GM18907 (cell line): ENCODE data around the gene TK1.
"Not testable (repeated sequence)": the region's sequence is repeated elsewhere in the genome, so short reads cannot be mapped to it uniquely, and the experiment has no call there.

ENCODE experiments used
- ATAC-seq: cut with Tn5 transposase; IDR thresholded peaks from one replicate; pipeline ENCODE4 v1.9.1; 2021; ENCODE audit warnings: mild to moderate bottlenecking, moderate library complexity; ENCODE audit not compliant: unreplicated experiment

The TK1 gene

DNA sequence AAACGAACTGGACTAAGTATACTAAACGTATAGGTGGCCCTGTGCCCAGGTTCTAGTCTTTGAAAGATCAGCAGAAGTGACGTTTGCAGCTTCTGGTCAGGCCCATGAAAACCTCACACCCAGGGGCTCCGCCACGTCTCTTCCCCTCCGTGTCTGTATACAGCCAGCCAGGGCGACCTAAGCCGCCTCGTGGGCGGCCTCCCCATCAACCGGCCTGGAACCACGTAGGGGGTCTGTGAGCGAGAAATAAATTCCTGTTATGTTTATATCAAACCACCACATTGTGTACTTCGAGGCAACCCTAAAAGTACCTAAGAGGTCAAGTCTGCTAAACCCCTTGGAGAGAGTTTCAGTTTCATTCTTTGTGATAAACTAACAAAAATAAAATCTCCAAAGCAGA is 6.8 kb downstream of the TK1 start:
- no peak for ATAC-seq

DNA sequence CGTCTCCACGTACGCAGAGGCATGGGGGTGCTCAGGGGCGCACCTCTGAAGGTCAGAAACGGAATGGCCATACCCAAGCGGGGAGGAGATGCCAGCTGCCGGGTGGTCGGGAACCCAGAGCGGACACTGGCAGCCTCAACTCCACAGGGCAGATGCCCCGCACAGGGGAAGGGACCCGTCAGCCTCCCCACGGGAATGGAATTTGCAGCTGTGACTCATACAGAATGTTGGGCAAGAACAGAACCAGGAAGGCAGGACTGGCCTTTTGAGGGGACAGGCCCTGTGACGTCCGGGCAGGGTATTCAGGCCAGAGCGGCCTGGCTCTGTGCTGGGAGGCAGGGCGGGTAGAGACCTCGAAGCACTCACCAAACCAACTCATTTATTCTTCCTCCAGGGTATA is 7.5 kb downstream of the TK1 start:
- no peak for ATAC-seq

DNA sequence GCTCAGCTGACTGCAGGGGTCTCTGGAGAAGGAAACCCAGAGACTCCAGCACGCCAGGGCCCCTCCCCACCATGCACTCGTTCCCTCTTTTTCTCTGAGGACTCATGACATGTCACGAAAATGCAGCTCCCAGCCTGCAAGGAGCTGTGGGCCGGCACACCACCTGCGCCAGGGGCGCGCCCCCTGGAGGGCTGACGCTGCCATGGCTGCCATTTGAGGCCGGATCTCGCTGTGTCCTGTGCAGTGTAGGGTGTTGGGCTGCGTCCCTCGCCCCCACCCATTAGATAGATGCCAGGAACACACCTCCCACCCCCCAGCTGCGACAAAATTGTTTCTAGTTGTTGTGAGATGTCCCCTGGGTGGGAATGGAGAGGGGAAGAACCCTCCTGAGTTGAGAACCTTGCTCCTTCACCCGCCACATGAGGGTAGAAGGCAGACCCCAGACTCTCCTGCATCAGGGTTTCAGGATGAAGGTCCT is 10.3 kb downstream of the TK1 start:
- peak; percentile 39 for ATAC-seq

- no peak for ATAC-seq
Measured at GRCh38 chr17:78175643-78175981, 11.2 kb downstream of the TK1 start.

GRCh38 chr17:78174870-78175642 is 11.8 kb downstream of the TK1 start:
- ATAC-seq, result no peak

- no peak for ATAC-seq
Measured at GRCh38 chr17:78174346-78174869, 12.4 kb downstream of the TK1 start.

DNA sequence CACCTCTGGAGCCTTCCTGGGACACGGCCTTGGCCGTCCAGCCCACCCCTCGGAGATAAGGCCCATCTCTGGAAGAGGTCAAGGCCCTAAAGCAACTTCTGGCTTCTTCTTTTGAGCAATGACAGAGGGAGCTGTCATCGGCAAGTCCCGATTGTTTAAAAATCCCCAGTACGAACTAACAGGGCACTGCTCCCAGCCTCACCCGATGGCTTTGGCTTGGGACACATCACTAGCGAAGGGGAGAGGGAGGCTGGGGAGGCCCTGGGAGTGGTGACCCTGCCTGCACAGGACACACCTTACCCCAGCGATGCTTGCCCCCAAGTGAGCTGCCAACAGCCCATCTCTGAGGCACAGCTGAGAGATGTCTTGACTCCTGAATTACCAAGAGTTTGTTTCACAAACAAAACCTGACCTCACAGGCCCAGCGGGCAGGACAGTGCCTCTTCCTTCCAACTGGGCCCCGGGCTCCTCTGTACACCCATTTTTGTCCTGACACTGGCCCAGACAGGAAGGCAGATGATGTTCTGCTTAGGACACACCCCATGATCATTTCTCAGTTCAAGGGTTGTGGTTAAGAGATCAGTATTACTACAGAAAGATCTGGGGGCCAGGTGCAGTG is 13.6 kb downstream of the TK1 start:
- no peak for ATAC-seq

DNA sequence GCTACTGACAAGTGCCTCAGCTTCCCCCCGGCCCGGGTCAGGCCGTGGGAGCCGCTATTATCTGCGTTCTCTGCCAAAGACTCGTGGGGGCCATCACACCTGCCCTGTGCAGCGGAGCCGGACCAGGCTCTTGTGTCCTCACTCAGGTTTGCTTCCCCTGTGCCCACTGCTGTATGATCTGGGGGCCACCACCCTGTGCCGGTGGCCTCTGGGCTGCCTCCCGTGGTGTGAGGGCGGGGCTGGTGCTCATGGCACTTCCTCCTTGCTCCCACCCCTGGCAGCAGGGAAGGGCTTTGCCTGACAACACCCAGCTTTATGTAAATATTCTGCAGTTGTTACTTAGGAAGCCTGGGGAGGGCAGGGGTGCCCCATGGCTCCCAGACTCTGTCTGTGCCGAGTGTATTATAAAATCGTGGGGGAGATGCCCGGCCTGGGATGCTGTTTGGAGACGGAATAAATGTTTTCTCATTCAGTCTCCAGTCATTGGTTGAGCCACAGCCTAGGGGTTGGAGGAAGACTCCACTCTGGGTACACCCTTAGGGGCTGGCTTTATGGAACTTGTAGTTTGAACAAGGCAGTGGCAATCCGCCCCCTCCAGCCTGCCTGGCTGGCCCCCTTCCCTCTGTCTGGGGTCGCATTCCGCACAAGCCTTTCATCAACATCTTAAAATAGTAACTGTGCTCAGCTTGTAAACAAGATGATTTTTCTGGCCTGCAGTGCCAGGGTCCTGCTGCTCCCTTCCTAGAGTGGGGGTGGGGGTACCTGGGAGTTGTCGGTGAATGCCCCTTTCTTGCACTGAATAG is 14.4 kb downstream of the TK1 start:
- no peak for ATAC-seq

GRCh38 chr17:78171591-78172248 is 15.1 kb downstream of the TK1 start:
- ATAC-seq, result not testable (repeated sequence)

DNA sequence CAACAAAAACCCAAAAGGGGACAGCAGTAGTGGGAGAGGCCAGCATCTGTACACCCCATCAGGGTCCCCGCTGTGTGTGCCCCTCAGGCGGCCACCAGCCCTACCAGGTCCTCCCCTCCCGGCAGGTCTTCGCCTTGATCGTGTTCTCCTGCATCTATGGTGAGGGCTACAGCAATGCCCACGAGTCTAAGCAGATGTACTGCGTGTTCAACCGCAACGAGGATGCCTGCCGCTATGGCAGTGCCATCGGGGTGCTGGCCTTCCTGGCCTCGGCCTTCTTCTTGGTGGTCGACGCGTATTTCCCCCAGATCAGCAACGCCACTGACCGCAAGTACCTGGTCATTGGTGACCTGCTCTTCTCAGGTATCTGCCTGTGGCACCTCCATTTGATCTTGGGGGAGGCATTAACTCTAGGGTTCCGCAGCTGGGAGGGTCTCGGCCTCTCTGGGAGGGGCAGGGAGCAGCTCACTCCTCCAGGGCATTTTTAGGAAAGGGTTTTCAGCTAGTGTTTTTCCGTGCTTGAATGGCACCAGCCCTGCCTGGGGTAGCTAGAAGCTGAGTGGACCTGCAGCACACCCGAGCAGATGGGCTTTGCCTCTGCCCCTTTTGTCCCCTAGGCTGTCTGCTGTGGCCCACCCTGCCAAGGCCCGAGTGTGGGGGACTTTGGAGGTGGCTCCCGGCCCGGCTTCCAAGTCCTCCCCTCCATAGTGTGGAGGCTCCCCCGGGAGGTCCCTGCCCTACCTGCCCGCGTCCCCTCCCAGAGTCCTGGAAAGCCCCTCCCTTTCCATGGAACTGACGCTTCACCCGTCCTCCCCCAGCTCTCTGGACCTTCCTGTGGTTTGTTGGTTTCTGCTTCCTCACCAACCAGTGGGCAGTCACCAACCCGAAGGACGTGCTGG is 15.9 kb downstream of the TK1 start:
- ATAC-seq, result no peak

- ATAC-seq, result peak; percentile 25
Measured at GRCh38 chr17:78168903-78169793, 17.7 kb downstream of the TK1 start.

GRCh38 chr17:78168242-78168902 is 18.5 kb downstream of the TK1 start, which contains the start of gene SYNGR2:
SYNGR2 (plus strand) TSS chr17:78168581; CDS start chr17:78168617, 36 bp downstream.
- peak; percentile 47 for ATAC-seq

GRCh38 chr17:78166416-78166815 is 20.4 kb downstream of the TK1 start:
- no peak for ATAC-seq

DNA sequence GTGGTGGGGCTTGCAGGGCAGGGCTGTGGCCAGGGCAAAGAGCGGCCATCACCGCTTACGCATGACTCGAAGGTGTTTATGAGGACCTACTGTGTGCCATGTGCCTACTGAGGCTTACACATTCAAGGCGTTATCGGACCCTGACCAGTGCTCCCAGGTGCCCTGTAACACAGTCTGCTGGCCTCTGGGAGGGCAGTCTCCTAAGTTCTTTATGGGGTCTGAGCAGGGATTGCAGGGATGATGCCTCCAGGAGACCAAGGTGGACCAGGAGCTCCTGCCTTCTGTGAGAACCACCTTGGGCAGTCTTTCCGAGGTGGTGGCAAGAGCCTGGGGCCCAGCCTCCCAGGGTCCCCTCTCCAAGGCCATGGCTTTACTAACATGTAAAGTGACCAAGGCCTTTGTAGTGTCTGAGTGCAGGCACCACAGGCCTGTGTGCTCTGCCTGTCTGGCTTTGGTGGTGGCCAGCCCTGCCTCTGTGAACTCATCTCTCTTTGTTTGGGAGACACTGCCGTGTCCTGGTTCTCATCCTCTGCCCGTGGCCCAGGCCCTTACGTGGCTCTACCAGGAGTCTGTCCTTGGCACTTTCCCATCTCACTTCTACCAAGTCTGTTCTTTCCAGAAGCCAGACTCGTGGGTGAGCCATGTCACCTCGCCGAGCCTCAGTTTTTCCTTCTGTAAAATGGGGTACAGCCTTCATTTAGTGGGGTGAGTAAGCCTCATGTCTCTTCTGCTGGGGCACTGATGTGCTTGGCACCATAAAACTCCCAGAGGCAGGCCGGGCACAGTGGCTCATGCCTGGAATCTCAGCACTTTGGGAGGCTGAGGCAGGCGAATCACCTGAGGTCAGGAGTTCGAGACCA is 21.9 kb downstream of the TK1 start:
- ATAC-seq, result no peak

- ATAC-seq, result no peak
Measured at GRCh38 chr17:78163881-78164747, 22.7 kb downstream of the TK1 start.

DNA sequence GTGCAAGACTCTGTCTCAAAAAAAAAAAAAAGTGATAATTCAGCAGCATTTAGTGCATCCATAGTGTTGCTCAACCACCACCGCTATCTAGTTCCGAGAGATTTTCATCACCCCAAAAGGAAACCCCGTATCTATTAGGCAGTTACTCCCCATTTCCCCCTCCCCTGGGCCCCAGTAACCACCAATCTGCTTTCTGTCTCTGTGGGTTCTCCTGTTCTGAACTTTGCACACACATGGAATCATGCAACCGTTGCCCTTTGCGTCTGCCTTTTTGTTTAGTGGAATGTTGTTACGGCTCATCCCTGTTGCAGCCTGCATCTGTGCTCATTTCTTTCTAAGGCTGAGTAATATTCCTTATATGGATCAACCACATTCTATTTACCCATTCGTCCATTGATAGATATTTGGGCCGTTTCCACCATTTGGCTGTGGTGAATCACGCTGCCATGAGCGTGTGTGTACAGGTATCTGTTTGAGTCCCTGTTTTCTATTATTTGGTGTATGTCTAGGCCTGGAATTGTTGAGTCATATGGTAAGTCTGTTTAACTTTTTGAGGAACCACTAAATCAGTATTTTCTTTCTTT is 27.2 kb downstream of the TK1 start:
- ATAC-seq, result peak; percentile 37
